H9 (cell line): Measurements from ENCODE around the gene SPATA16. TPM values are rescaled to one million over a fixed set of nuclear protein-coding genes. Genes with fewer than 3 reads are reported as not detected.

Experiments used
- DNase-seq: peaks from one replicate; pipeline ENCODE4 v3.0.0-alpha.2; 2017
- H2AFZ ChIP-seq: one replicate; pipeline ENCODE4 v1.6.1; 2013; ENCODE audit warnings: mild to moderate bottlenecking, low read length, control low read depth, moderate library complexity
- H2AK5ac ChIP-seq: 2 replicates; pipeline ENCODE4 v1.6.1; 2013; ENCODE audit warnings: low read length, control low read depth, mixed read lengths; ENCODE audit not compliant: insufficient read length
- H2BK120ac ChIP-seq: one replicate; pipeline ENCODE4 v1.6.1; 2013; ENCODE audit warnings: low read depth, mild to moderate bottlenecking, low read length, control low read depth, inconsistent platforms; ENCODE audit not compliant: poor library complexity, severe bottlenecking
- H2BK12ac ChIP-seq: 2 replicates; pipeline ENCODE4 v1.6.1; 2013; ENCODE audit warnings: low read length, control low read depth, mixed read lengths, low read depth; ENCODE audit not compliant: insufficient read length
- H2BK15ac ChIP-seq: 2 replicates; pipeline ENCODE4 v1.6.1; 2013; ENCODE audit warnings: low read depth, low read length, control low read depth
- H2BK20ac ChIP-seq: one replicate; pipeline ENCODE4 v1.6.1; 2013; ENCODE audit warnings: low read depth, mild to moderate bottlenecking, low read length, control low read depth, inconsistent platforms; ENCODE audit not compliant: poor library complexity, severe bottlenecking
- H2BK5ac ChIP-seq: 2 replicates; pipeline ENCODE4 v1.6.1; 2013; ENCODE audit warnings: low read length, control low read depth, mixed read lengths; ENCODE audit not compliant: insufficient read length
- H3K14ac ChIP-seq: 2 replicates; pipeline ENCODE4 v1.6.1; 2013; ENCODE audit warnings: low read length, control low read depth; ENCODE audit not compliant: insufficient read depth
- H3K18ac ChIP-seq: 2 replicates; pipeline ENCODE4 v1.6.1; 2013; ENCODE audit warnings: low read depth, mild to moderate bottlenecking, mixed read lengths, low read length, control low read depth; ENCODE audit not compliant: insufficient read length
- H3K23ac ChIP-seq: 2 replicates; pipeline ENCODE4 v1.6.1; 2013; ENCODE audit warnings: low read length, control low read depth, mixed read lengths, low read depth; ENCODE audit not compliant: insufficient read length
- H3K23me2 ChIP-seq: 2 replicates; pipeline ENCODE4 v1.6.1; 2013; ENCODE audit warnings: low read depth, mild to moderate bottlenecking, mixed read lengths, low read length, control low read depth; ENCODE audit not compliant: insufficient read length, poor library complexity, severe bottlenecking
- H3K27ac ChIP-seq: 2 replicates; pipeline ENCODE4 v1.5.1; 2013; ENCODE audit warnings: low read length, control low read depth, mixed read lengths, low read depth; ENCODE audit not compliant: insufficient read length
- H3K27me3 ChIP-seq: 2 replicates; pipeline ENCODE4 v1.6.1; 2013; ENCODE audit warnings: low read length, control low read depth, inconsistent platforms; ENCODE audit not compliant: insufficient read depth
- H3K4ac ChIP-seq: 2 replicates; pipeline ENCODE4 v1.6.1; 2013; ENCODE audit warnings: low read depth, mild to moderate bottlenecking, control low read depth, inconsistent platforms, low read length, moderate library complexity
- H3K4me1 ChIP-seq: 2 replicates; pipeline ENCODE4 v1.6.1; 2013; ENCODE audit warnings: low read length, control low read depth, inconsistent platforms; ENCODE audit not compliant: insufficient read depth
- H3K4me2 ChIP-seq: 2 replicates; pipeline ENCODE4 v1.6.1; 2013; ENCODE audit warnings: low read length, control low read depth, mixed read lengths; ENCODE audit not compliant: insufficient read length, insufficient read depth
- H3K56ac ChIP-seq: 2 replicates; pipeline ENCODE4 v1.6.1; 2013; ENCODE audit warnings: low read depth, mild to moderate bottlenecking, mixed read lengths, low read length, control low read depth; ENCODE audit not compliant: insufficient read length
- H3K79me1 ChIP-seq: 2 replicates; pipeline ENCODE4 v1.6.1; 2013; ENCODE audit warnings: low read depth, mild to moderate bottlenecking, moderate library complexity, low read length, control low read depth, inconsistent platforms; ENCODE audit not compliant: insufficient read depth, poor library complexity, severe bottlenecking
- H3K79me2 ChIP-seq: 2 replicates; pipeline ENCODE4 v1.6.1; 2013; ENCODE audit warnings: low read length, control low read depth, inconsistent platforms; ENCODE audit not compliant: insufficient read depth
- H3K9ac ChIP-seq: 2 replicates; pipeline ENCODE4 v1.6.1; 2013; ENCODE audit warnings: low read length, control low read depth, mixed read lengths; ENCODE audit not compliant: insufficient read length; ENCODE audit errors: extremely low read depth
- H3K9me3 ChIP-seq: one replicate; pipeline ENCODE4 v1.6.1; 2013; ENCODE audit warnings: low read depth, low read length, inconsistent platforms; ENCODE audit not compliant: control insufficient read depth
- H3T11ph ChIP-seq: one replicate; pipeline ENCODE4 v1.6.1; 2013; ENCODE audit warnings: mild to moderate bottlenecking, low read length, control low read depth, inconsistent platforms
- H4K20me1 ChIP-seq: one replicate; pipeline ENCODE4 v1.6.1; 2013; ENCODE audit not compliant: control insufficient read depth, insufficient read length, insufficient read depth
- H4K5ac ChIP-seq: 2 replicates; pipeline ENCODE4 v1.6.1; 2013; ENCODE audit warnings: low read depth, mild to moderate bottlenecking, mixed read lengths, low read length, control low read depth; ENCODE audit not compliant: insufficient read length
- H4K8ac ChIP-seq: replicated peaks from 2 replicates; pipeline ENCODE4 v1.6.1; 2013; ENCODE audit warnings: low read length, control low read depth, mixed read lengths, low read depth; ENCODE audit not compliant: insufficient read length
- H4K91ac ChIP-seq: 2 replicates; pipeline ENCODE4 v1.6.1; 2013; ENCODE audit warnings: low read depth, mild to moderate bottlenecking, moderate library complexity, mixed read lengths, low read length, control low read depth; ENCODE audit not compliant: insufficient read length
- H3K27ac Mint-ChIP-seq, 3 experiments: 2 replicates in 2 of 3; 3 replicates in 1 of 3; pipeline ENCODE4 v1.8.0; 2020 to 2021; ENCODE audit warnings: mixed read lengths in 3 of 3, mild to moderate bottlenecking in 1 of 3, moderate library complexity in 1 of 3
- H3K27me3 Mint-ChIP-seq: 2 replicates; pipeline ENCODE4 v1.8.0; 2021; ENCODE audit warnings: low read depth, mild to moderate bottlenecking, moderate library complexity, mixed read lengths
- H3K36me3 Mint-ChIP-seq, 3 experiments: 2 replicates in 2 of 3; 3 replicates in 1 of 3; pipeline ENCODE4 v1.8.0; 2020 to 2021; ENCODE audit warnings: low read depth in 3 of 3, mixed read lengths in 3 of 3; ENCODE audit not compliant: insufficient read depth in 1 of 3
- H3K4me1 Mint-ChIP-seq, 2 experiments: 2 replicates each; pipeline ENCODE4 v1.8.0; 2020; ENCODE audit warnings: mixed read lengths in 2 of 2
- H3K4me3 Mint-ChIP-seq, 2 experiments: 2 replicates in 1 of 2; 3 replicates in 1 of 2; pipeline ENCODE4 v1.8.0; 2020 to 2021; ENCODE audit warnings: mild to moderate bottlenecking in 2 of 2, mixed read lengths in 2 of 2, moderate library complexity in 1 of 2
- H3K9me3 Mint-ChIP-seq, 2 experiments: 2 replicates in 1 of 2; 3 replicates in 1 of 2; pipeline ENCODE4 v1.8.0; 2020; ENCODE audit warnings: mild to moderate bottlenecking in 2 of 2, mixed read lengths in 2 of 2, moderate library complexity in 1 of 2
- CTCF ChIP-seq: fragments of 200-600 bp; sonication (generic); conservative IDR thresholded peaks from 3 replicates; pipeline ENCODE4 v1.8.0; 2021; ENCODE audit warnings: antibody characterized with exemption, mild to moderate bottlenecking
- whole genome bisulfite sequencing: extraction: QIAGEN DNeasy Blood & Tissue Kit; methylation state at CpG from one replicate; pipeline ENCODE4 v1.1.7; 2013; ENCODE audit warnings: missing lambda C conversion rate, low lambda C conversion rate, mixed read lengths; ENCODE audit not compliant: insufficient read length; ENCODE audit errors: extremely low coverage; 5-methylcytosine and 5-hydroxymethylcytosine counted together
- total RNA-seq: library from RNA; stranded (reverse); gene quantifications from 2 replicates; pipeline ENCODE4 v1.2.1, GENCODE V29; 2021

Gene SPATA16
- total RNA-seq, 1 experiment from 2014 or later, result not detected

- Histone ChIP-seq H4K8ac (no peak overlapping the region), H3K4ac (no peak overlapping the region), H3K9me3 (no peaks in the 10 kb centered on the region), H3K14ac (no peak overlapping the region), H4K20me1 (no peaks in the 10 kb centered on the region), H4K5ac (no peak overlapping the region), H2AFZ (no peak overlapping the region), H3K23me2 (no peaks in the 10 kb centered on the region), H4K91ac (no peak overlapping the region), H3K18ac (no peak overlapping the region), H3K4me2 (no peak overlapping the region), H3K27ac (no peak overlapping the region), H2BK120ac (no peak overlapping the region), H3K9ac (no peak overlapping the region), H3K23ac (no peak overlapping the region), H2BK5ac (no peak overlapping the region), H3K27me3 (no peaks in the 10 kb centered on the region), H3K4me1 (no peaks in the 10 kb centered on the region), H2BK20ac (no peak overlapping the region), H2BK12ac (no peak overlapping the region), H3K79me1 (no peaks in the 10 kb centered on the region), H3K79me2 (no peaks in the 10 kb centered on the region), H2AK5ac (no peak overlapping the region), H3K56ac (no peak overlapping the region), H3T11ph (no peak overlapping the region), H2BK15ac (no peak overlapping the region)
- Mint-ChIP-seq H3K27ac (0 out of 7 replicates have a peak overlapping the region, but pooled peaks of 1 of the 3 experiments have one; percentile 23), H3K27me3 (no peaks in the 10 kb centered on the region), H3K36me3 (peaks cover 0 to 9% (median 0%) of the 10 kb centered on the region in 3 experiments; a peak in 2 of 7 replicates), H3K4me3 (no peak overlapping the region), H3K4me1 (no peaks in the 10 kb centered on the region), H3K9me3 (no peaks in the 10 kb centered on the region; a peak in 1 of 5 replicates)
- no peak for TF ChIP-seq CTCF
- WGBS, result no CpG with 5 or more reads among the region's 2 CpGs
- no peak for DNase-seq
These were observed 96.0 kb downstream of the SPATA16 start for GRCh38 chr3:173044998-173045397.
